GM12878 (cell line): ENCODE results near the gene C6orf89. TPM values are rescaled to one million over a fixed set of nuclear protein-coding genes. Genes with fewer than 3 reads are reported as not detected.

ENCODE experiments used
- ATAC-seq: fragments of 200-7000 bp; cut with Tn5 transposase; 3 replicates; pipeline ENCODE4 v1.9.1; 2020; ENCODE audit warnings: mild to moderate bottlenecking, moderate library complexity
- BruUV-seq: library from RNA; stranded (reverse); fragments of 400-500 nt; replicated peaks from 2 replicates; lab custom pipeline; 2021; lab: Mats Ljungman, UMichigan
- CTCF ChIA-PET: fragments of 300-600 bp; sonication (Branson Sonifier 250); formaldehyde crosslinking; extraction: SDS; loops from one replicate; lab custom pipeline; 2021; ENCODE audit warnings: inconsistent platforms; lab: Yijun Ruan, JAX
- POLR2A ChIA-PET: fragments of 350-600 bp; formaldehyde crosslinking; extraction: SDS; loops from one replicate; lab custom pipeline; 2021; ENCODE audit warnings: inconsistent platforms; lab: Charles Lee
- RAD21 ChIA-PET: fragments of 300-600 bp; sonication (Branson Sonifier 250); formaldehyde crosslinking; loops from one replicate; lab custom pipeline; 2023; ENCODE audit warnings: antibody characterized with exemption; ENCODE audit not compliant: unreplicated experiment; lab: Charles Lee
- SMC1A ChIA-PET: fragments of 300-600 bp; sonication (Branson Sonifier 250); formaldehyde crosslinking; loops from one replicate; lab custom pipeline; 2023; ENCODE audit not compliant: unreplicated experiment, uncharacterized antibody; lab: Charles Lee
- DNase-seq: peaks from one replicate; pipeline ENCODE4 v3.0.0-alpha.2; 2011; ENCODE audit warnings: low read depth, low spot score
- FAIRE-seq: peaks from 3 replicates; lab custom pipeline; 2011; peaks lifted over from hg19 to GRCh38; lab: Jason Lieb, UNC
- H2AFZ ChIP-seq: 2 replicates; pipeline ENCODE4 v1.6.0; 2011; ENCODE audit warnings: low read depth, low read length, control low read depth; ENCODE audit not compliant: control insufficient read depth
- H3K27ac ChIP-seq: 2 replicates; pipeline ENCODE4 v1.5.1; 2011; ENCODE audit warnings: control low read depth; ENCODE audit not compliant: control insufficient read depth, insufficient read depth
- H3K27me3 ChIP-seq, 2 experiments: replicated peaks in 1 of 2; 2 replicates each; pipeline versions ENCODE4 v1.6.0 to v1.6.1; 2011; ENCODE audit warnings: low read length in 1 of 2; ENCODE audit not compliant: control insufficient read depth in 2 of 2, insufficient read depth in 2 of 2
- H3K36me3 ChIP-seq, 2 experiments: 2 replicates each; pipeline ENCODE4 v1.5.1; 2011; ENCODE audit warnings: low read length in 1 of 2; ENCODE audit not compliant: control insufficient read depth in 2 of 2, insufficient read depth in 2 of 2
- H3K4me1 ChIP-seq: 2 replicates; pipeline ENCODE4 v1.6.1; 2011; ENCODE audit warnings: mild to moderate bottlenecking, low read length, moderate library complexity, mixed read lengths; ENCODE audit not compliant: control insufficient read depth, insufficient read depth
- H3K4me2 ChIP-seq: 2 replicates; pipeline ENCODE4 v1.6.0; 2011; ENCODE audit warnings: control low read depth; ENCODE audit not compliant: control insufficient read depth, insufficient read depth
- H3K4me3 ChIP-seq: fragments of 200-600 bp; sonication (generic); 2 replicates; pipeline ENCODE4 v1.5.1; 2016
- H3K79me2 ChIP-seq: 2 replicates; pipeline ENCODE4 v1.6.0; 2011; ENCODE audit warnings: low read length; ENCODE audit not compliant: control insufficient read depth, insufficient read depth
- H3K9ac ChIP-seq: 2 replicates; pipeline ENCODE4 v1.8.0; 2011; ENCODE audit warnings: low read length, control low read depth, mixed read lengths; ENCODE audit not compliant: control insufficient read depth, insufficient read depth
- H3K9me3 ChIP-seq: replicated peaks from 3 replicates; pipeline ENCODE4 v1.5.1; 2011; ENCODE audit warnings: mild to moderate bottlenecking, low read length; ENCODE audit not compliant: control insufficient read depth, insufficient read depth
- H4K20me1 ChIP-seq: 2 replicates; pipeline ENCODE4 v1.6.0; 2011; ENCODE audit not compliant: control insufficient read depth, insufficient read depth
- ASH2L ChIP-seq: fragments of 300-600, 200-600 bp; sonication (generic); IDR thresholded peaks from 2 replicates; pipeline ENCODE4 v1.6.1; 2017; ENCODE audit warnings: low read depth, mild to moderate bottlenecking, borderline replicate concordance
- CHD1 ChIP-seq: IDR thresholded peaks from 2 replicates; pipeline ENCODE4 v1.6.1; 2012; ENCODE audit warnings: low read depth, low read length, improper control_type of control experiment
- POU2F2 ChIP-seq: IDR thresholded peaks from 3 replicates; pipeline ENCODE4 v1.6.1; 2011; ENCODE audit warnings: low read depth, mild to moderate bottlenecking, low read length, borderline replicate concordance
- RELA ChIP-seq: fragments of 450-650 bp; IDR thresholded peaks from 2 replicates; pipeline ENCODE4 v1.8.0; 2014; ENCODE audit warnings: borderline replicate concordance; ENCODE audit not compliant: partially characterized antibody
- WGBS: methylation state at CpG from one replicate; pipeline ENCODE4 v1.1.6; 2016; ENCODE audit warnings: low lambda C conversion rate; ENCODE audit not compliant: insufficient replicate concordance, insufficient coverage; ENCODE audit errors: missing lambda C conversion rate; 5-methylcytosine and 5-hydroxymethylcytosine counted together
- in situ Hi-C: fragments of 300-500 bp; cut with MboI; formaldehyde crosslinking; loops from 9 replicates; pipeline ENCODE4 v1.14.3; 2018; ENCODE audit warnings: mixed read lengths
- intact Hi-C: fragments of 100-400 bp; cut with micrococcal nuclease; formaldehyde crosslinking; loops from one replicate; pipeline ENCODE4 v1.14.2; 2022; ENCODE audit not compliant: unreplicated experiment
- polyA plus RNA-seq, 11 experiments: library from polyadenylated mRNA; depleted of rRNA in 4 of 11; unstranded in 6 of 11; stranded (reverse) in 5 of 11; fragments of >200 nt; fragmentation: Nextera tagmentation in 4 of 11; fragmentation: Illumina TruSeq in 1 of 11; extraction: Ambion mirVana in 4 of 11; extraction: Trizol in 1 of 11; gene quantifications; 1 replicate in 1 of 11; 2 replicates in 10 of 11; pipeline versions ENCODE4 v1.2.1 to v1.2.3, GENCODE V29; 2011 to 2016; ENCODE audit warnings: inconsistent platforms in 2 of 11, missing spikeins in 2 of 11, low read depth in 1 of 11
- total RNA-seq, 4 experiments: library from RNA; depleted of rRNA in 3 of 4; stranded (reverse); fragments of >200 nt in 3 of 4; fragmentation: Illumina TruSeq in 1 of 4; extraction: Trizol in 1 of 4; gene quantifications; 2 replicates each; pipeline versions ENCODE4 v1.2.1 to v1.2.3, GENCODE V29; 2013 to 2021
- TF ChIP-seq, protein P1 (sequence below): IDR thresholded peaks from 2 replicates; pipeline ENCODE4 v1.6.1; 2011; ENCODE audit warnings: borderline replicate concordance, low read depth, mild to moderate bottlenecking, moderate library complexity, mixed read lengths, low read length; ENCODE audit not compliant: insufficient read depth; ENCODE audit errors: extremely low read length

Gene C6orf89
- total and polyA plus RNA-seq, 10 of the 15 experiments (the other 5 are each of a cell fraction or from before 2014, with no cell fraction given), result 10.8 to 42.7 (median 28.6) TPM

DNA sequence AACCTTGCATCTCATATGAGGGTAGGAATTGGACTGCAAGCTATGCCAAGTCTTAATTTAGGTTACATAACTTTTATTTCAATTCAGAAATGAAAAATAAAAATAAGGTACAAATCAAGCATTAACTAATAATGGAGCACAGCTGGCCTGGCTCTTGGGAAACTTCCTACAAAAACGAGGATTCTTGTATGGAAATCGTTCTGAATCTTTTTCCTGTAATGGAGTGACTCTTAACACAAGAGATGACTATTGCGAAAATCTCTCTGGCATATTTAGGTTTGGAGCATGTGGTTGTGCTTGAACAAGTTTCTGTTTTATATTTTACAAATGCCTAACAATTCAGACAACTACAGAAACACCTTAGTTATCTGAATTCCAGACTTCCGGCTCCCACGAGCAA, 34.8 kb downstream of the C6orf89 start:
- BruUV-seq, result no TSS peak

DNA sequence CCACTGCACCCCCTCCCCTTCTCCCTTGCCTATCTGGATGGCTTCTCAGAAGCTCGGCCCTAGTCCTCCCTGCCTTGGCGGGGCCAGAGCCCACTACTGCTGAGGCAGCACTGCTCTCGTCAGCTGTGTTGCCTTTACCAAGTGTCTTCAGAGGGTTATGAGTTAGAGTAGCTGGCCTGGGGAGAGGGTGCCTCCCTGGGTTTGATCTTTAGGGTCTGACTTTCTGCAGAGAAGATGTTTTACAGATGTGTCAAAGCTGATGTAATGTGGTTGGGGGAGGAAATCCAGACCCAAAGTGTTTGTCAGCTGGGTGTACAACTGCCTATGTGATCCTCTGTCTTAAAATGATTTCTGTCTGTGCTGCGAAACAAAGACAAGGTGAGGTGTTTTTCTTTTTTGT, 38.4 kb downstream of the C6orf89 start:
- BruUV-seq, result no TSS peak
- intact Hi-C loops, result no loop called here

More for the DNA sequence above, 34.8 kb downstream of the C6orf89 start:
- H3K4me2 ChIP-seq, result no peak overlapping the region
- H3K4me1 ChIP-seq, result peaks cover under 1% of the 10 kb centered on the region; the same call in 1 of the 2 replicates
- no peak overlapping the region for H3K9ac ChIP-seq
- intact Hi-C loops (no loop called here), in situ Hi-C loops (no loop called here)
- H2AFZ ChIP-seq, result no peak overlapping the region
- no peak overlapping the region for H3K4me3 ChIP-seq
- SMC1A ChIA-PET, result no interaction called here
- no peak overlapping the region for H3K27ac ChIP-seq
- peaks cover 2 to 12% of the 10 kb centered on the region in 2 experiments; a peak in 3 of 4 replicates for H3K36me3 ChIP-seq
- DNase-seq (no peak), ATAC-seq (no peak), FAIRE-seq (no peak)
- no peaks in the 10 kb centered on the region for H4K20me1 ChIP-seq
- no peak for TF ChIP-seq POU2F2
- TF ChIP-seq RELA, result no peak
- POLR2A ChIA-PET, result no interaction called here
- CTCF ChIA-PET, result no interaction called here
- WGBS, result 89% methylated on average over 5 of the region's 5 CpGs
- H3K27me3 ChIP-seq, result no peaks in the 10 kb centered on the region
- RAD21 ChIA-PET, result no interaction called here
- H3K79me2 ChIP-seq, result no peaks in the 10 kb centered on the region
- H3K9me3 ChIP-seq, result no peaks in the 10 kb centered on the region

More for the DNA sequence above, 38.4 kb downstream of the C6orf89 start:
- H3K4me1 ChIP-seq, result peaks cover 12% of the 10 kb centered on the region
- no peak overlapping the region for H3K4me2 ChIP-seq
- POLR2A ChIA-PET, result interaction anchor here (1.8 kb wide), 1 partner anchor 10 kb away, joined by 4 read pairs; no protein-coding TSS in a partner anchor
- no peak overlapping the region for H2AFZ ChIP-seq
- H3K27ac ChIP-seq, result no peak overlapping the region
- CTCF ChIA-PET, result interaction anchor here (1.3 kb wide), 1 partner anchor 39 kb away, joined by 3 read pairs; no protein-coding TSS in a partner anchor
- TF ChIP-seq ASH2L (no peak), CHD1 (no peak)
- TF ChIP-seq, protein P1, sequence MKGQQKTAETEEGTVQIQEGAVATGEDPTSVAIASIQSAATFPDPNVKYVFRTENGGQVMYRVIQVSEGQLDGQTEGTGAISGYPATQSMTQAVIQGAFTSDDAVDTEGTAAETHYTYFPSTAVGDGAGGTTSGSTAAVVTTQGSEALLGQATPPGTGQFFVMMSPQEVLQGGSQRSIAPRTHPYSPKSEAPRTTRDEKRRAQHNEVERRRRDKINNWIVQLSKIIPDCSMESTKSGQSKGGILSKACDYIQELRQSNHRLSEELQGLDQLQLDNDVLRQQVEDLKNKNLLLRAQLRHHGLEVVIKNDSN, result no peak
- TF ChIP-seq, all 136 proteins: peak for 0
- Histone ChIP-seq H3K36me3 (peaks cover 0 to 12% of the 10 kb centered on the region in 2 experiments; a peak in 1 of 4 replicates), H3K4me3 (no peak overlapping the region), H3K9me3 (no peaks in the 10 kb centered on the region), H3K27me3 (no peaks in the 10 kb centered on the region), H4K20me1 (no peaks in the 10 kb centered on the region), H3K9ac (no peak overlapping the region), H3K79me2 (no peaks in the 10 kb centered on the region)
- ATAC-seq (no peak), FAIRE-seq (no peak), DNase-seq (no peak)
- in situ Hi-C loops, result no loop called here
- ChIA-PET SMC1A (interaction anchor here (2.4 kb wide), 1 partner anchor 94 kb away, joined by 7 read pairs; no protein-coding TSS in a partner anchor), RAD21 (no interaction called here)
- WGBS, result 98% methylated on average over 4 of the region's 4 CpGs
